GM19395 (cell line): ENCODE results near the gene MAMLD1.

Source experiments
- ATAC-seq: cut with Tn5 transposase; IDR thresholded peaks from one replicate; pipeline ENCODE4 v1.9.1; 2021; ENCODE audit warnings: mild to moderate bottlenecking, moderate library complexity; ENCODE audit not compliant: unreplicated experiment

MAMLD1 gene

GRCh38 chrX:150352114-150352513 lies 11.0 kb upstream of the MAMLD1 start:
- ATAC-seq, result no peak

DNA sequence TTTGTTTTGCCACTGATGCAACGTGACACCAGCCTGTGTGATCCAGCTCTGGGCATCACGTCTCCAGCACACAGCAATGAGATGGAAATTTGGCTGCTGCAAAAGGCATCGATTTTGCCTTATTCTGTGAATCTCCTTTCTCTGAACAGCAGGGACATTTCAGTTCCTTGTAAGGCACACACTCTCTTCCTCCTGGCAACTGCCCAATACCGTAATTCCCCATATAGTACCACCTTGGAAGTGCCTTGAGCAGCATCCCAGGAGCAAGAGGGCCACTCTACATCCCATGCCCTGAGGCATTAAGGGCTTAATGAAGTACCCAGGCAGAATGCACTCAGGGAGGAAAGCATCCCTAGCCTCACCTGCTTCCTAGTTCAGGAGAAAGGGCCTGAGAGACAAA lies 10.5 kb upstream of the MAMLD1 start:
- ATAC-seq, result no peak

- ATAC-seq, result no peak
Observed at GRCh38 chrX:150355913-150356312, 7.2 kb upstream of the MAMLD1 start.

DNA sequence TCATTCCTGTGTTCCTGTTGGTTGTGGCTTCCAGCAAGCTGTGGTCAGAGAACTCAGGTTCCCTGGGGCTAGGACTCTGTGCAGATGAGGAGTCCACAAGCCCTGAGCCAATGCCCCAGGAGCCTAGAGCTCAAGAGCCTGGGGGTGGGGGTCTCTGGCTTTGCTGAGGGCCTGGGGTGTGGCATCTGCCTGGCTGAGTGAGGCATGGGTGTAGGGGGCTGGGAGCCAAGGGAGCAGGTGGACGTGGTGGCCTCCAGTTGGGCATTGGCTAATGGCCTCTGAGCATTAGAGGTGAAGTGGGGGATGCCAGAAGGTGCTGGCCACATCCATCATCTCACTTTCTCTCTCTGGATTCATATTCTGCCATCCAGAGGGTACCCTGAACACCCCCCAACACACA lies 5.3 kb upstream of the MAMLD1 start:
- no peak for ATAC-seq

DNA sequence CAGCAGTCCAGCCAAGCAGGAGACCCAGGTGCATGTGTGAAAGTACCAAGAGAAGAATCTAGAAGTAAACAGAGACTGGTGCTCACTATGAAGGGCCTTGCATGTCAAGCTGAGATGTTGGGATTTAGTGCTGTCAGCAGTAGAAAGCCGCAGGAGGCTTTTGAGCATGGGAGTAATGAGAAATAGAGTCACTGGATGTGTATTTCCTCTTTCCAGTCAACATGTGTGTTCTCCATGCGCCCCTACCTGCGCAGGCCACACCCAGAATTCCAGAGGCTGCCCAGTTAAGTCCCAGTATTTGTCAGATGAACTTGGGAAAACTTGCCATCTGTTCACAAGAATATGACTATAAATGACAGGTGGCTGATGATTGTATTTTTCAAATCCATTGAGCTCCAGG lies 4.5 kb upstream of the MAMLD1 start:
- no peak for ATAC-seq

DNA sequence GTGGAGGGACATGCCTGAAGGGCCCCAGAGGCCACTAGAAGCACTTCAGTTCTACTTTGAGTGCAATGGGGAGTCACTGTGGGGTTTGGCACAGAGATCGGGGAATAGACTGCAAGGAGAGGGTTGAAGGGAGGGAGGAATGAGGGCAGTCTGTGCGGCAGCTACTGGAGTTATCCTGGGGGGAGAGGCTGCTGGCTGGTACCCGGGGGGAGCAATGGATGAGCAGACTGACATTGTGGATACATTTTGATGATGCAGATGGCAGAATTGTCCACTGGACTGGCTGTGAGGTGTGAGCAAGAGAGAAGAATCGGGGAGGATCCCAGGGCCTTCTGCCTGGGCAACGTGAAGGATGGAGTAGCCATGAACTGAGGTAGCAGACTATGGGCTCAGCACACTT lies 2.8 kb upstream of the MAMLD1 start:
- no peak for ATAC-seq

DNA sequence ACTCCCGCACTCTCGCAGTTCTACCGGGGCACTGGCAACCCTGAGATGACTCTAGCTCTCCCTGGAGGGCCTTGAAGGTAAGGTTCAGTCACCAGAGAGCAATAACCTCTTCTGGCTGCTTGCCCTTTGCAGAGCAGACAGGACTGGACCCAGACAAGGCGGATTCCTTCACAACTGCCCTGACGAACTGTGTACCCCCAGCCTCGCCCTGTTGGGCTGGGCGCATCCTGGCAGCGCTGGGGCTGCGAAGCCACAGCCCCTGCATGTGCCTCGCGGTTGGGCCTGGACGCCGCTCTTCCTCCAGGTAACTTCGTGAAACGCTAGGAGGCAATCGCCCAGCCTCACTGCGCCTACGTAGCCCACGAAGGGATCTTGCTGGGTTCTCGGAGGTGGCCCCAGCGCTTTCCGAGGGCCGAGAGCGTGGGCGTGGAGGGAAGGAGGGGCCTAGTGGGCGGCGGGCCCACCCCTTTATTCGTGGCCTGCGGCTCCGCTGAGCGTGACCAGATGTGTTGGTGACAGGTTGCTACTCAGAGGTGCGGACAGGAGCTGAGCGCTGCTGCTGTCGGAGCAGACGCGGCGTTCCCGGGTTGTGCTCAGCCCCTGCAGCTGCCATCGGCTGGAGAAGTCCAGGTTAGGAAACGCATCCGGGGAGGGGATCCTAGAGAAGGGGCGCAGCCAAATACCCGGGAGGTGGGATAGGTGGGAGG lies 1.9 kb upstream of the MAMLD1 start:
- no peak for ATAC-seq

DNA sequence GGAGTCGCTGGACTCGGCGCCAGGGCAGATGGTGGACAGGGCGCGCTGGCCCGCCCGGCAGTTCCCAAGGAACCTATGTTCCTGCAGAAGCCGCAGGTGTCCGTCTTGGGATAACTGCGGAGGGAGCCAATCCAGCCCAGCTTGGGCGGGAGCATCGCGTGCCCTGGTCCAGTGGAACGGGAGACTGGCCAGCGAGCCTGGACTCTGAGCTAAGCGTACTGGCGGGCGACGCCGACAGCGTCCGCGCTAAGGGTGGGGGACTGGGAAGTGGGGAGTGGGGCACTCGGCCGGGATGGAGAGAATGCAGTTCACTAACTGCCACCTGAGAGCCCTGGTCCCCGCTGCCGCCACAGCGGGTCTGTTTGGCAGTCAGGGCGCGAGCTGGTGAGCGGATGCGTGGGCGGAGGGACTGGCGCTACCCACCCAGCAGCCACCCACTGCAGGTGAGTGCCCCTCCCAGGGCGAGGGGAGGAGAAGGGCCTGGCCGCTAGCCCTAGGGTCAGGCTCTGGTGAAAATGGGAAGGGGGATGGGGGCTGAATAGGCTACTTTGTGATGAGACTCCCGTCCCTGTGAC lies 1.3 kb upstream of the MAMLD1 start:
- no peak for ATAC-seq

GRCh38 chrX:150363561-150364346 lies 637 bp downstream of the MAMLD1 start:
- no peak for ATAC-seq

DNA sequence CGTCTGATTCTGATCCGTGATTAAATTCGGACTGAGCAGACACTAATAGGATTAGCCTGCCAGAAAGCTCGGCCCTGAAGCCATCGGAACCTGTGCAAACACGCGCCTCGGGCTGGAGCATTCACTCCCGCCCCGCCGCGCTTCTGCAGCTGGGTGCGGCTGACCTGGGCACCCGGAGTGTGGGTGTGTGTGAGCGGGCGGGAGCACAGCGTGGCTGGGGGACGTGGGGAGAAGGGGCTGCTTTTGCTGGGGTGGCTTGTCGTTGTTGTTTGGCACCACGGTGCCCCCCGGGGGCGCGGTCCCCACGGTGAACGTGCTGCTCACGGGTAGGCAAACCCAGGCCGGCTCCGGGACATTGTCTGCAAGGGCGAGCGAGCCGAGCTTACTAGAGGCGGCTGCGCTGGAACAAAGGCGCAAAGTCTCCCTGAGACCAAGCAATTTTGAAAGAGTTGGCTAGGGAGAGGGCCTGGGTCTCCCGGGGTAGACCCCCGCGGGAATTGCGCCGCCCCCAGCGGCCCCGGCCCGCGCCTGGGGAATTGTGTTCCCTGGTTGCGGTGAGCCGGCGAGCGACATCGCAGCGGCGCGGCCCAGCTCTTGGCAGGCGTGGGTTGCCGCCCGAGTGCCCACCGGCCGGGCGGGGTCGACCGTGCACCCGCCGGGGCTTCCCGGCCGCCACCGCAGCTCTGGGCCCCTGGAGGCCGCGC lies 1.4 kb downstream of the MAMLD1 start:
- no peak for ATAC-seq

GRCh38 chrX:150365051-150365989 lies 2.2 kb downstream of the MAMLD1 start:
- ATAC-seq, result no peak

DNA sequence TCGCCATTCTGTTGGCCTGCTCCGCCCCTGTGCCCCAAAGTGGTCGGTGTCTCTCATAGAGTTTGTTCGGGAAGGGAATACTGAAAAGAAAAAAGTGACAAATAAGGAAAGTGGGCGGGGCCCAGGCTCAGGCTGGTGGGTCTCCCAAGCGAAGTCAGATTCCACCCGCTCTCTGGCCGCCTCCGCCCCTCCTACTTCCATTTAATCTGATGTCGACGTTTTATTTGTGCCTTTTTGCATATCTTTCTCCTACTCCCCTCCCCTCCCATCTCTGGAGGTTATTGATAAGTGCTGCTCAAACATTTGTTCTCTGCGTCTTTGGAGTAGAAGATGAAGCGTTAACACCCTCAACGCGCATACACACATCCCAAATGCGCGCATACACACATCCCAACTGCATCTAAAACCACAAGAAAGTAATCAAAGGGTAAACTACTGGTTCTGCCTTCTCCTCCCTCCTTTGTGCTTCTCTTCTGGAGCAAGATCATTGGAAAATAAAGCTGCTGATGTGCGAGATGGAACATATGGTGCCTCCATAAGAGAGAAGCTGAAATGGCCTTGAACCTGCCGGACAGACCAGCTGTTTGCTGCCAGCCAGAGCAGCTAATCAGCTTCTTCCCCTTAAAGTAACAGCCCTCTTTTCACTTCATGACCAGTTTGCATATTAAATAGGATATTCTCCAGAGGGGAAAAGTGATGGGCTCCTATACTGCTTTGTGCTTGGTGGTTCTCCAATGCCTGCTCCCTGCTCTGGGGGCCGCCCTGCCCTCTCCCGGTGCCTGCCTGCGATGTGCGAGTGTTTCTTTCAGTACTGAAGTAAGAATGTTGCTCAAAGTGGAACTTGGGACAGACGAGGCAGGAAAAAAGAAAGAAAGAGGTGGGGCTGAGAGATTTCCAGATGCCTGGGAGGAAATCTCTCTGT lies 3.1 kb downstream of the MAMLD1 start:
- ATAC-seq, result no peak

DNA sequence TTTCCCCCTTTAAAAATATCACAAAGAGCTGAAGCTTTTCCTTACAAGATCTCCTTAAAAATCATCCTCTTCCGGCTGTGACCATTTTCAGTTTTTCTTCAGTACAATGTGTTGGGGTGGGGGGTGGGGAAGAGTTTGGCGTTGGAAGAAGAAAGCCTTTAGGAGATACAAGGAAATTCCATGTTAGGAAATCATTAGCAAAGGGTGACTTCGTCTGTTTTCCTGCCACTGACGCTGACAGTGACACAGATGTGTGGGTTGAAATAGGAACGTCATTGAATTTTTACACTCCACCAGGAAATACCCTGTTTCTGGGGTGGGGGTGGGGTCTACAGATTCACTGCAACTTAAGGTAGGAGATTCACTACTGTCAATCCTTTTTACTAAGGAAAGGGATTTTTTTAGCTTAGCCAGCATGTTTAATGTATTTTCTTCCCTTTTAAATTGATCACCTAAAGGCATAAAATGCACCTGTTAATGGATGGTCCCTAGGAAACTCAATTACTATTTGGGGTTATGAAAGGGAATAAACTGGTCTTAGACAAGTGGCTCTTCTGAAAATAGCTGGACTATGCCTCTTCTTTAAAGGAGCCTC lies 3.9 kb downstream of the MAMLD1 start:
- ATAC-seq, result no peak

DNA sequence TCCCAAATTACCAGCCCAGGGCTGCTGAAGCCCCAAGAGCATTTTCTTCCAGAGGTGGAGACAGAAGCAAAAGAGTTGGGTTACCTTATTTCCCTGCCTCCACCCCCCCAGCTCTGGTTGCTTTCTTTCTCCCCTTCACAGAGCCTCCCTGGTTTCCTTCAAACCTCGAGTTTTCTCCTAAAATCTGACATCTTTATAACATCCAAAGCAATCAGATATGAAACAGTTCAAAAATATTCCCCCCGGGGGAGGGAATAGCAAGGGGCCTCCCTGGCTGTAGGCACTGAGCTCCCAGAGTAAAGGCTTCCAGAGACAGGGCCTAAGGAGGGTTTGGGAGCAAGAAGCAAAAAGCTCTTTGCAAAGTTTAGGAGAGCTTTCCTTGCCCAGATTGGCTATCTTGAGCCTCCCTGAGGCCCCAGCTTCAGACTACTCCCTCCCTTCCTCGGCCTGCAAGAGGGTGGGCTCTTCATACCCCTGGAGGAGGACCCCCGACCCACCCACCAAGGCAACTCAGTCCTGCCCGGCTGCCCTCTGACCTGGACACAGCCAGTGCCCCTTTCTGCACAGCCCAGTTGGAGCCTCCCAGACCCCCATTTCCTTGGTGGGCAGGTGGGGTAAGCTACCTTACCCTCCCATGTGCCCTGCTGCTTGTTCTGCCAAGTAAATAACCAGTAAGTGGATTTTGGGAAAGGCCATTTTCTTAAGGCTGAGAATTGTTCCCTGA lies 7.6 kb downstream of the MAMLD1 start:
- no peak for ATAC-seq

- ATAC-seq, result no peak
Observed at GRCh38 chrX:150371877-150372276, 8.8 kb downstream of the MAMLD1 start.

GRCh38 chrX:150372280-150372679 lies 9.2 kb downstream of the MAMLD1 start:
- ATAC-seq, result no peak

GRCh38 chrX:150372756-150373155 lies 9.6 kb downstream of the MAMLD1 start:
- no peak for ATAC-seq

DNA sequence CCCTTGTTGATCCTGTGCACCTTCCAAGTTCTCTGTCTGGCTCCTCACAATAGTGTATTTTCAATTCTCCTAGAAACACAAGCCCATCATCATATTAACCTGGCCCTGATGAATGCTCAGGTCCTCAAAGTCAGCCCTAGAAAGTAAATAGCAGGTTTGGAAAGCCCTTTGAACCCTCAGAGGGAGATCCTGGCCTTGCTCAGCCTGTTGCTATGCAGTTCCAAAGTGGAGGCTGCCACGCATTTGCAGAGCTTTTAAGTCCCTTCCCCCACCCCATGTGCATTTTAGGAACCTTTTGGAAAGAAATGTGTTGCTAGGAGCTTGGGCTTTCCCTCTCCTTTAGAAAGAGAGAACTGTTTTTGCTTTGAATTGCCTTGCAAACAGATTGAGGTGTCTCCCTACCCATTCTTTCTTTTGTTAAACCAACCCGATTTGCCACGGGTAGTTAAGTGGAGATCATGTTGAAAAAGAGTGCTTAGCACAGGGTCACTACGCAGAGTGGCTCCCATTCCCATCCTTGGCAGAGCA lies 12.2 kb downstream of the MAMLD1 start:
- no peak for ATAC-seq
